SK-N-SH (cell line): Measurements from ENCODE around the gene PIP5K1B.

Experiments used
- GABPA ChIP-seq: IDR thresholded peaks from 2 replicates; pipeline ENCODE4 v1.4.0; 2012; ENCODE audit warnings: low read depth, mild to moderate bottlenecking
- RFX5 ChIP-seq: IDR thresholded peaks from 2 replicates; pipeline ENCODE4 v1.6.1; 2012; ENCODE audit warnings: mild to moderate bottlenecking, improper control_type of control experiment, low read length
- SIN3A ChIP-seq: IDR thresholded peaks from 2 replicates; pipeline ENCODE4 v1.6.1; 2012; ENCODE audit warnings: low read depth, mild to moderate bottlenecking, low read length, moderate library complexity, borderline replicate concordance

DNA sequence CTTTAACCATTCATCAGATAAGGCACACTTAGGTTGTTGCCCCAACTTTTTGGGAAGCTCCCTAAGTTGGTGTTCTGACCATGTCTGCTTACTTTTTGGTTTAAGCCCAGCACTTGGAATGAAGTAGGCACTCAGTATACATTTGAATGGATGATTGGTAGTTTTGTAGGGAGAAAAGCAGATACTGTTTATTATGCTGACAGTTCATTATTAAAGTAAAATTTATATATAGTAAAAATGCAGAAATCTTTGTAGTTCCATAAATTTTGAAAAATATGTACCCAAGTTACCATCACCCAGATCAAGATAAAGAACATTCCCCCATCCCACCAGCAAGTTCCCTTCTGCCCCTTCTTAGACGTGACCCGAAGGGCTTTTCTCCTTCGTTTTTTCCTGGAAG, 273.5 kb downstream of the PIP5K1B start:
- no peak for TF ChIP-seq GABPA
- no peak for TF ChIP-seq RFX5
- no peak for TF ChIP-seq SIN3A
